ENCODE results near the gene RASSF1.

GRCh38 chr3:50385754-50386153 is 45.1 kb upstream of the RASSF1 start:
- TF ChIP-seq EZH2 (IDR thresholded peaks at IDR 0.05; ENCODE audit: low read length, unreplicated experiment) (no peak), CTCF (conservative IDR thresholded peaks at IDR 0.05; ENCODE audit: low read depth, low read length) (no peak)

All from PC-3 (cell line).